Choroid plexus epithelial cell (primary cell): ENCODE results near the gene NFATC1.

ENCODE experiments used
- DNase-seq: peaks from one replicate; pipeline ENCODE4 v3.0.0-alpha.2; 2010; ENCODE audit warnings: low read depth
- H3K4me3 ChIP-seq: 2 replicates; pipeline ENCODE4 v1.5.1; 2011; ENCODE audit warnings: low read depth, mild to moderate bottlenecking, control low read depth, low read length, moderate library complexity
- TF ChIP-seq, protein P1 (sequence below): conservative IDR thresholded peaks from 2 replicates; pipeline ENCODE4 v1.5.1; 2011; ENCODE audit warnings: low read depth, mild to moderate bottlenecking, control low read depth, inconsistent platforms, low read length, moderate library complexity

NFATC1 gene

DNA sequence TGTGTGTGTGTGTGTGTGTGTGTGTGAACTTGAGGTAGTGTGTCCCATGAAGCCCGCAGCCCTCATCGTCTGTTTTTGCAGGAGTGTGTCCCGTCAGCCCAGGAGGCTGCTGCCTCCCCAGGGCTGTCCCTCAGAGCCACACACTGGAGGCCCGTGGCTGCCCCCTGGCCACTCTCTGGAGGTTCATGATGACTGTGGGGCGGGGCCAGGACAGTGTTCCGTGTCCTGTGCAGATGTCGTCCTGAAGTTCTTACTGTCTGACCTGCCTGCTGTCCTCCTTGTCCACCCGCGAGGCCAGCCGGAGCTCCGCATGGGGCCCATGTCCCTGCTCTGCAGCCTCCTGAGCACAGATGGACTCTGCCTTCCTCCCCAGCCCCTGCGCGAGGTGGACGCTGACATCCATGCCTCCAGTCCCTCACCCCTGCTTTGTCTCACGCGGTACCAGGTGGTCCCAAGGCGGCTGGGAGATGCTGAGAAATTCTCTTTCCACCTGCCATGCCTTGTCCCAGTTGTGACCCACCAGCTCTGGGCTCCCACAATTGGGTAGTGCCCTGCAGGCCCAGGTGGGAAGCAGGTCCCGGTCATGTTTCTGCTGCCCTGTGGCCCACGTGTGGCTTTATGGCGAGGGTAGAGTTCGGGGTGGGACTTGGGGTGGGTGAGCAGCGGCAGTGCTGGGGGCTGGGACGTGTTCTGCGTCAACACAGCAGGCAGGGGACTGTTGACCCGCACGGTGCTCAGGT, 92.8 kb downstream of the NFATC1 start:
- TF ChIP-seq, protein P1, sequence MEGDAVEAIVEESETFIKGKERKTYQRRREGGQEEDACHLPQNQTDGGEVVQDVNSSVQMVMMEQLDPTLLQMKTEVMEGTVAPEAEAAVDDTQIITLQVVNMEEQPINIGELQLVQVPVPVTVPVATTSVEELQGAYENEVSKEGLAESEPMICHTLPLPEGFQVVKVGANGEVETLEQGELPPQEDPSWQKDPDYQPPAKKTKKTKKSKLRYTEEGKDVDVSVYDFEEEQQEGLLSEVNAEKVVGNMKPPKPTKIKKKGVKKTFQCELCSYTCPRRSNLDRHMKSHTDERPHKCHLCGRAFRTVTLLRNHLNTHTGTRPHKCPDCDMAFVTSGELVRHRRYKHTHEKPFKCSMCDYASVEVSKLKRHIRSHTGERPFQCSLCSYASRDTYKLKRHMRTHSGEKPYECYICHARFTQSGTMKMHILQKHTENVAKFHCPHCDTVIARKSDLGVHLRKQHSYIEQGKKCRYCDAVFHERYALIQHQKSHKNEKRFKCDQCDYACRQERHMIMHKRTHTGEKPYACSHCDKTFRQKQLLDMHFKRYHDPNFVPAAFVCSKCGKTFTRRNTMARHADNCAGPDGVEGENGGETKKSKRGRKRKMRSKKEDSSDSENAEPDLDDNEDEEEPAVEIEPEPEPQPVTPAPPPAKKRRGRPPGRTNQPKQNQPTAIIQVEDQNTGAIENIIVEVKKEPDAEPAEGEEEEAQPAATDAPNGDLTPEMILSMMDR: no peak
- H3K4me3 ChIP-seq: no peak overlapping the region
- DNase-seq: no peak

DNA sequence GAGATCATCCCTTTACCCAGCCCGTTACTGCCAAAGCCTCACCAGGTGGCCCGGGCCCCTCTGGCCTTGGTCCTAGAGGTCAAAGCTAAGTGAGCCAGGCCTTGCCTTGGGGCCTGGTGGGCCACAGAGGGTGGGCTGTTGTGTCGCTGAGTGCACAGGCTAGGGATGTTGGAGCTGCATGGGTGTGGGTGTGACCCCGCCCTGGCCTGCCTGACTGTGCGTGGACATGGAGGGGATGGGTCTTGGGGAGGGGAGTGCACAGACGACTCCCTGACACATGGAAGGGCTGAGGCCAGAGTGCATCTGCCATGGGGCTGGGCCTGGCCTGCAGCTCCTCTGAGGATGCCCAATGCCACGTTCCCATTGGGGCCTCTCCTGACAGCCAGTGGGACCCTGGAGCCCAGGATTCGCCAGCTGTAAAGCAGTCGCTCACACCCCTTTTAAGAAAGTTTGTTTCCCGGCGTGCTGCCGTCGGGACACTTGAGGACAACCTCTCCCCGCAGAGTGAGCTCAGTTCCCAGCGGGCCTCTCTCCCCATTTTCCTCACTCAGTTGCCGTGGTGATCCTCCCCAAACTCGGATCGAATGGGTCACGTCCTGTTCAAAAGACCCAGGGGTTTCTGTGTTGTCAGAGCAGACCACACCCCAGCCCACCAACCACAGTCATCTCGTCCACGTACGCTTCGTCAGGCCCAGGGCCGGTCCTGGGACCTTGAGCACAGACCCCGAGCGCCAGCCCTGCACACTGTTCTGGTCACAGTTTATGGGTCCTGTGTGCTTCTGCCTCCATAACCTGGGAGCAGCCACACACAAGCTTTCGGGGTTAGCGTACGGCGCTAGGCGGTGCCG, 93.5 kb downstream of the NFATC1 start:
- no peak for DNase-seq
- no peak overlapping the region for H3K4me3 ChIP-seq
- TF ChIP-seq, protein P1: no peak

DNA sequence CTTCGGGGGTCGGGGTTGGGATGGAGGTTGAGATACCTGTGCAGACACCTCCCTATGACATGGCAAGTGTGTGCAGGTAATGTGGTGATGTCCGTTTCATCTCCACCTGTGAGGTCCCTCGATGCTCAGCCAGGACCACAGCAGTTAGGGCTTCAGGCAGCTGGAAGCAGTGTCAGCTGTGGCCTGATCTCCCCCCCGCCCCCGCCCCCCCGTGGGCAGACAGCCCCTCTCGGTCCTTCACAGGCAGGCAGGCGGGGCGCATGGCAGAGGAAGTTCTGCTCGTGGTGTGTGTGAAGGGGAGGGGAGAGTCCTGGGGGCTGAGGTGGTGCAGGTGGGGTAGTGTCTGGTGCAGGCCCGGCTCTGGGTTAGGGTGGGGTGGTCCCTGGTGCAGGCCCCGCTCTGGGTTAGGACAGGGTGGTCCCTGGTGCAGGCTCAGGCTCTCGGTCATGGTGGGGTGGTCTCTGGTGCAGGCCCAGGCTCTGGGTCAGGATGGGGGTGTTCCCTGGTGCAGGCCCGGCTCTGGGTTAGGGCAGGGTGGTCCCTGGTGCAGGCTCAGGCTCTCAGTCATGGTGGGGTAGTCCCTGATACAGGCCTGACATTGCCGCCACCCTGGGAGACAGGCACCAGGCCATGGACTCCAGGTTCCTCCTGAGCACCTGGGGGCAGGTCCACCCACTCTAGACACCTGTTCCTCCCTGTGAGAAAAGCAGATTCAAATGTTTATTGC, 94.3 kb downstream of the NFATC1 start:
- no peak overlapping the region for H3K4me3 ChIP-seq
- TF ChIP-seq, protein P1: no peak
- no peak for DNase-seq

DNA sequence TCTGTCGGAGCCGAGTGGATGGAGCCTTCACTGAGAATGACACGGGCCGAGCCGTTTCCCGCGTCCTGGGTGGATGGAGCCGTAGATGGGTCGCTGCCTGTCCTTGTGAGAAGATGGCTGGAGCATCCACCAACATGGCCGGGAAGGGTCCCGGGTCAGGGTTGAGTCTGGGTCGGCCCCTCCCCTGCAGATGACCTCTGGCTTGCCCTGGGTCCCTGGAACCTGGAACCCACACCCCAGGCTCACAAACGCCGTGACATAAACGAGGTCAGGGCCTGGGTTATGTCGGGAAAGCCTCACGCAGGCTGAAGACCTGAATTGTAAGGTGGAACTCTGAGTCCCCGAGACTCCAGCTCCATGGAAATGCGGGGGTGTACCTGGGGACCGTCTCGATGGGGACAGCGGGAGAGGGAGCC, 94.9 kb downstream of the NFATC1 start:
- H3K4me3 ChIP-seq: no peak overlapping the region
- DNase-seq: no peak
- TF ChIP-seq, protein P1: no peak

DNA sequence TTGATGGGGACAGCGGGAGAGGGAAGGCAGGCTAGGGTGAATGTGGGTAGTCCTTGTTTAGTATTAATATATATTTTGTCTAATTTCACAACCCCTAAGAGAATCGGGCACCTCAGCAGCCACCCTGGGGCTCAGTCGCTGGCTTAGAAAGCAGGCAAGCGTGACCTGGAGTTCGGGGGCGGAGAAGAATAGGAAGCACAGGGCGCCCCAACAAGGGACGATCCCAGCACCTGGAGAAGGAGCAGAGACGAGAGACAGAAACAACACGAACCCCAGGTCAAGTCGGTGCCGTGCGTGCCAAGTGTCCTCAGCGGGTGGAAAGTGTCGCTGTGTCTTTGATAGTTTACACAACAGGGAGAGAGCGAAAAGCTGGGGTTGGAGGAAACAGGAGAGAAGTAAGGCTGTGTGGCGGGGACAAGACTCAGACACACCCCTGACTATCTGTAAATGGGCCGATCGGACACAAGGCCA, 95.4 kb downstream of the NFATC1 start:
- TF ChIP-seq, protein P1: no peak
- no peak overlapping the region for H3K4me3 ChIP-seq
- no peak for DNase-seq

DNA sequence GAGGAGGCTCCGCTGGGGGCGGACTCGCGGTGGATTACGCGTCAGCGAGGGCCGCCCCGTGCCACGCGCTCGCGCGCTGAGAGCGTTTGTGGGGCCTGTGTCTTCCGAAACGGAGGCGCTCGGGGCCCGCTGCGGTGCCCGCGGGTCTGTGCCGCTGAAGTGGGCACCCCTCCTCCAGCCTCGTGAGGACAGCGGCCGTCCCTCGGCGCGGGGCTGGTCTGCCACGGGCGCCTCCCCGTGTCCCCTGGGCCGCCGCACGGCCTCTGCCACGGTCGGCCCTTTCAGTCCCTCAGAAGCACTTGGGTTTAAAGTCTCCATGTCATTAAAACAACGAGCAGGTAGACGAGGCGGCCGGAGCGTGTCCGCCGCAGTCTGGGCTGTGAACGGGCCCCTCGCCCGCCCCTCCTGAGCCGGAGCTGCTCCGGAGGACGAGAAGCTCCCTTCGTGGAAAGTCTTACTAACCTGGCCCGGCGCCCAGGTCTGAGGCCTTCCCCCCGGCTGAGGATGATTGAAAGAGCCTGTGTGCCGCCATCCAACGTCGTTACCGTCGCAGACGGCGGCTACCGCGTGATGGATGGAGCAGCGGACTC, 97.6 kb downstream of the NFATC1 start:
- no peak overlapping the region for H3K4me3 ChIP-seq
- TF ChIP-seq, protein P1: no peak
- DNase-seq: no peak
